GM12865 (cell line): ENCODE data around the gene FRZB.

Experiments used
- DNase-seq: peaks from one replicate; pipeline ENCODE4 v3.0.0; 2010; ENCODE audit warnings: low read depth
- H3K4me3 ChIP-seq: 2 replicates; pipeline ENCODE4 v1.5.1; 2011; ENCODE audit warnings: mild to moderate bottlenecking, low read depth, low read length, control low read depth
- TF ChIP-seq, protein P1 (sequence below): IDR thresholded peaks from 2 replicates; pipeline ENCODE4 v1.5.1; 2011; ENCODE audit warnings: low read length, control low read depth, low read depth, inconsistent platforms; ENCODE audit not compliant: insufficient read depth; ENCODE audit errors: missing control alignments

FRZB gene

DNA sequence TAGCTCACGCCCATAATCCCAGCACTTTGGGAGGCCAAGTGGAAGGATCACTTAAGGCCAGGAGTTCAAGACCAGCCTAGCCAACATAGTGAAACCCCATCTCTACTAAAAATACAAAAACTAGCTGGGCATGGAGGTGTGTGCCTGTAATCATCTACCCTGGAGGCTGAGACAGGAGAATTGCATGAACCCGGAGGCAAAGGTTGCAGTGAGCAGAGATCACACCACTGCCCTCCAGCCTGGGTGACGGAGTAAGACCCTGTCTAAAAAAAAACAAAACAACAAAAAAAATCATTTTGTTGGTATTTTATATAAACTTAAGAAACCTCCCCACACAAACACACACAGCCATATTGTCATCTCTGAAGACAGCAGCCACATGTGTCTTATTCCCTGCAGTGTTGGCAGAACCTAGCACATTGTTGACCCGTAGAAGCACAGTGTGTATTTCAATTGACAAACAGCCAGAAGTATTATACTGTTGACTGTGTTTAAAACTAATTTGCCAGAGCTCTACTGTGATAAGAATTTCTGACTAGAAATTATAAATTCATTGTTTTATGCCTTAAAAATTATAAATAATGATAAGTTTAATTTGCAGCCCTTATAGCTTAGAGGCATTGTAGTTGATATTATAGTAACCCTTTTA is 82.3 kb downstream of the FRZB start:
- no peak overlapping the region for H3K4me3 ChIP-seq
- TF ChIP-seq, protein P1, sequence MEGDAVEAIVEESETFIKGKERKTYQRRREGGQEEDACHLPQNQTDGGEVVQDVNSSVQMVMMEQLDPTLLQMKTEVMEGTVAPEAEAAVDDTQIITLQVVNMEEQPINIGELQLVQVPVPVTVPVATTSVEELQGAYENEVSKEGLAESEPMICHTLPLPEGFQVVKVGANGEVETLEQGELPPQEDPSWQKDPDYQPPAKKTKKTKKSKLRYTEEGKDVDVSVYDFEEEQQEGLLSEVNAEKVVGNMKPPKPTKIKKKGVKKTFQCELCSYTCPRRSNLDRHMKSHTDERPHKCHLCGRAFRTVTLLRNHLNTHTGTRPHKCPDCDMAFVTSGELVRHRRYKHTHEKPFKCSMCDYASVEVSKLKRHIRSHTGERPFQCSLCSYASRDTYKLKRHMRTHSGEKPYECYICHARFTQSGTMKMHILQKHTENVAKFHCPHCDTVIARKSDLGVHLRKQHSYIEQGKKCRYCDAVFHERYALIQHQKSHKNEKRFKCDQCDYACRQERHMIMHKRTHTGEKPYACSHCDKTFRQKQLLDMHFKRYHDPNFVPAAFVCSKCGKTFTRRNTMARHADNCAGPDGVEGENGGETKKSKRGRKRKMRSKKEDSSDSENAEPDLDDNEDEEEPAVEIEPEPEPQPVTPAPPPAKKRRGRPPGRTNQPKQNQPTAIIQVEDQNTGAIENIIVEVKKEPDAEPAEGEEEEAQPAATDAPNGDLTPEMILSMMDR, result no peak
- no peak for DNase-seq
